RWPE2 (cell line): ENCODE results near the gene PTPRN2.
"Not testable (repeated sequence)": the region's sequence is repeated elsewhere in the genome, so short reads cannot be mapped to it uniquely, and the experiment has no call there.

ENCODE experiments used
- ATAC-seq: fragments of 200-7000 bp; cut with Tn5 transposase; 3 replicates; pipeline ENCODE4 v1.9.1; 2021; ENCODE audit warnings: low read depth
- DNase-seq: peaks from one replicate; pipeline ENCODE4 v3.0.0-alpha.2; 2020; ENCODE audit warnings: low spot score
- H3K27ac ChIP-seq: fragments of 450-650 bp; 2 replicates; pipeline ENCODE4 v1.5.1; 2017; ENCODE audit warnings: mild to moderate bottlenecking; ENCODE audit not compliant: poor library complexity, severe bottlenecking
- H3K27me3 ChIP-seq: fragments of 250-450 bp; sonication (Bioruptor Pico); 2 replicates; pipeline ENCODE4 v1.5.1; 2021; ENCODE audit warnings: mild to moderate bottlenecking, moderate library complexity; ENCODE audit not compliant: insufficient read depth, poor library complexity, severe bottlenecking
- H3K36me3 ChIP-seq: fragments of 250-450 bp; sonication (Bioruptor Pico); 2 replicates; pipeline ENCODE4 v1.5.1; 2020; ENCODE audit warnings: low read depth, mild to moderate bottlenecking, moderate library complexity
- H3K4me1 ChIP-seq: fragments of 250-450 bp; sonication (Bioruptor Pico); 2 replicates; pipeline ENCODE4 v1.5.1; 2021; ENCODE audit warnings: mild to moderate bottlenecking, moderate library complexity; ENCODE audit not compliant: insufficient read depth, poor library complexity, severe bottlenecking
- H3K4me3 ChIP-seq: fragments of 250-450 bp; sonication (Bioruptor Pico); 2 replicates; pipeline ENCODE4 v1.5.1; 2021; ENCODE audit warnings: mild to moderate bottlenecking, moderate library complexity; ENCODE audit not compliant: severe bottlenecking
- H3K9me3 ChIP-seq: fragments of 250-450 bp; sonication (Bioruptor Pico); 2 replicates; pipeline ENCODE4 v1.5.1; 2021; ENCODE audit warnings: mild to moderate bottlenecking, moderate library complexity; ENCODE audit not compliant: severe bottlenecking
- TF ChIP-seq, protein P1 (sequence below): fragments of 450-650 bp; IDR thresholded peaks from one replicate; pipeline ENCODE4 v1.5.1; 2017; ENCODE audit warnings: mild to moderate bottlenecking, moderate library complexity; ENCODE audit not compliant: poor library complexity, severe bottlenecking

The PTPRN2 gene

DNA sequence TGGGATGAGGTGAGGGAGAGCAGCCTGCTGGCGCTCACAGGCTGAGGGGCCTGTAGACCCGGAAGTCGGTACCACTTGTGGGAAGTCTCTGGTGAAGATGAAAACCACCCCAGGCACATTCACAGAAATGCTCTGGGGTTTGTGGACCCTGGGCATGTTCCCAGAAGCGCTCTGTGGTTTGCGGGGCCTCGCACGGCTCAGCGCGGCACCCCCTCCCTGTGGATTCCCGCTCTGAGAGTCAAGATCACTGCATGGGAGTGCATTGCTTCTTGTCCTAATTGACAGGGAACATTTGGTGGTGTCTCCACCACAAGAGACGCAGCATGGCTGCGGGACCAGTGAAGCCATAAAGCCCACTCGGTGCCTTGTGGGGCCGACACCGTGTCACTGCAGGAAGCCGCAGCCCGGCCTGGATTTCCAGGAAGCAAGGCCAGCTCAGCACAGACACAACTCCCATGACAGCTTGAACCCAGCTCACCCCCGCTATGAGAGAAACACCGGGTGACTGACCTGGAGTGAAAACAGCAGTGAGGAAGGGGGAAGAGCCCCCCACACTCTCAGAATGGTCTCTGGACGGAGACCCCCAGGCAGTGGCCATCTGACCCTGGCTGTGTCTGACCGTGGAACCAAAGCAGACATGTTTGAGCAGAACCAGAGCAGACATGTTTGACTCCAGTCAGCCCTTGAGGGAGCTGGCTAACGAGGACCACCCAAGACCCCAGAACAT is 157.2 kb downstream of the PTPRN2 start:
- Histone ChIP-seq H3K9me3 (no peaks in the 10 kb centered on the region), H3K4me1 (peaks cover 19% of the 10 kb centered on the region), H3K36me3 (no peaks in the 10 kb centered on the region), H3K4me3 (no peak overlapping the region), H3K27ac (peak overlapping the region; percentile 92), H3K27me3 (no peaks in the 10 kb centered on the region)
- TF ChIP-seq, protein P1, sequence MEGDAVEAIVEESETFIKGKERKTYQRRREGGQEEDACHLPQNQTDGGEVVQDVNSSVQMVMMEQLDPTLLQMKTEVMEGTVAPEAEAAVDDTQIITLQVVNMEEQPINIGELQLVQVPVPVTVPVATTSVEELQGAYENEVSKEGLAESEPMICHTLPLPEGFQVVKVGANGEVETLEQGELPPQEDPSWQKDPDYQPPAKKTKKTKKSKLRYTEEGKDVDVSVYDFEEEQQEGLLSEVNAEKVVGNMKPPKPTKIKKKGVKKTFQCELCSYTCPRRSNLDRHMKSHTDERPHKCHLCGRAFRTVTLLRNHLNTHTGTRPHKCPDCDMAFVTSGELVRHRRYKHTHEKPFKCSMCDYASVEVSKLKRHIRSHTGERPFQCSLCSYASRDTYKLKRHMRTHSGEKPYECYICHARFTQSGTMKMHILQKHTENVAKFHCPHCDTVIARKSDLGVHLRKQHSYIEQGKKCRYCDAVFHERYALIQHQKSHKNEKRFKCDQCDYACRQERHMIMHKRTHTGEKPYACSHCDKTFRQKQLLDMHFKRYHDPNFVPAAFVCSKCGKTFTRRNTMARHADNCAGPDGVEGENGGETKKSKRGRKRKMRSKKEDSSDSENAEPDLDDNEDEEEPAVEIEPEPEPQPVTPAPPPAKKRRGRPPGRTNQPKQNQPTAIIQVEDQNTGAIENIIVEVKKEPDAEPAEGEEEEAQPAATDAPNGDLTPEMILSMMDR: no peak
- ATAC-seq (no peak), DNase-seq (no peak)

DNA sequence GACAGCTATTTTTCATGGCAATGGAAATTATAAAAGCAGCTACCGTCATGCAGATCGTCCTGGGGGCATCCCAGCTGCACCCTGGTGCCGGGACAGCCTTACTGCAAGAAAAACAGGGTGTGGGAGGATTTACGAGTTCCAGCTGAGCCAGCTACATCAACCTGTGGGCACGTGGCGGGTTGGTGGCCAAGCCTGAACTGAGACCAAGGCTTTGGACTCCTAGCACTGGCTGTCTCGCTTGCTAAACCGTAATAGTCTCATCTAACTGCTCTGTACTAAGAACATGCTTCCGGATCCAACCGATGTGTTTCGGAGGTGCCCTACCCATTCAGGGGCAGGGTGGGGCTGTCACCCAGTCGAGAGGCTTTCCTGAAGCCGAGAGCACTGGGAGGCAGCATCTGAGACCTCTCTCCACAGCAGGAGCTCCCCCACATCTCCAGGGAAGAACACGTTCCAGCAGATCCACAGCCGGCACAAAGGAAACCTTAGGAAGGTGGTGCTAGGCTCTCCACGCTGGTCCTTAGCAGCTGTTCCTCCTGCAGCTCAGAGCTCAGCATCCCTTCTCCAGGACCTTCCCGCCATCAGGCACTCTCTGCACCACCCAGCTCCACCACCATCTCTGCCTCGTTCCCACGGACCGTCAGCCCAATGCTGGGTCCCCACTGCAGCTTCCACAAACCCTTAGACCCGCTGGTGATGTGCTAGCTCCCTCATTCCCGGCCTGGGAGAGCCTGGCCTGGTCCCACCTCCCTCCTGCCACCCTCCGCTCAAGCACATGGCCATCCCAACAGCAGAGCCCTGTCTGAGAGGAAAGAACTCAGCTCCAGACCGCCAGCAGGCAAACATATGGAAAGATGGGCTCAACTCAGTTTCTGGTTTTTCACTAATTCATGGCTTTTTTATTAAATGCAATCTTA is 158.5 kb downstream of the PTPRN2 start:
- TF ChIP-seq, protein P1: no peak
- no peaks in the 10 kb centered on the region for H3K9me3 ChIP-seq
- no peak for ATAC-seq
- peaks cover 16% of the 10 kb centered on the region for H3K4me1 ChIP-seq
- no peak for DNase-seq
- H3K27ac ChIP-seq: no peak overlapping the region
- H3K36me3 ChIP-seq: no peaks in the 10 kb centered on the region
- no peak overlapping the region for H3K4me3 ChIP-seq
- no peaks in the 10 kb centered on the region for H3K27me3 ChIP-seq

DNA sequence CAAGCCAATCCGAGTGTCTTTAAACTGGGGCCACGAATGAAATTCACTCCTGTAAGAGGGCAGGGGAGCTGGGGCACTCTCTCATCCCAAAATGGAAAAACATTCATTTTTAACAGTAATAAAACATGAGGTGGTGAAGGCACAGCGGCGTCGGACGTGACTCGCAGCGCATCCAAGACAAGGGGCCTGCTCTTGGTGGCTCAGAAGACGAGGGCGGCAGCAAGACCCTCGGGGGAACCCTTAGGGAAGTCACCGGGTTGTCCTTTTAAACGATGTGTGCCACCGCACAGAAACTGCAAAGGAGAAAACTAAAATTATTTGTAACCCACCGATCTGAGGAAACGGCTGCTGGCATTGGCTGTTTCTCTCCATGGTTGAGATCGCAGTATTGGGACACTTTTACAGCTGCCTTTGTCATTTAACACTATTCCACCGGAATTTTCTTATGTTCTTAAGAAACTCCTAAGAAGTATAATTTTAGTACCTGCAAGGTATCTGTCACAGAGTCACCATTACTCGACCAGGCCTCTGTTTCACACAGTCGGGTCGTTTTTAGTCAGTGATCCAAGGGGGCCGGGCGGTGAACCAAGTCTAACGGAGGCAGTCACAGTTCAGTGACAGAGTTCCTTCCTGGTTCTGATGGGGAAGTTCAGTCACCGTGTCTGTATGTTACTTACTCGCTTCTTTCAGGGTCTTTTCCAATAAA is 159.3 kb downstream of the PTPRN2 start:
- TF ChIP-seq, protein P1: no peak
- Histone ChIP-seq H3K4me3 (no peak overlapping the region), H3K27me3 (no peaks in the 10 kb centered on the region), H3K9me3 (no peaks in the 10 kb centered on the region), H3K27ac (no peak overlapping the region), H3K4me1 (peaks cover 8% of the 10 kb centered on the region), H3K36me3 (no peaks in the 10 kb centered on the region)
- DNase-seq (no peak), ATAC-seq (no peak)

DNA sequence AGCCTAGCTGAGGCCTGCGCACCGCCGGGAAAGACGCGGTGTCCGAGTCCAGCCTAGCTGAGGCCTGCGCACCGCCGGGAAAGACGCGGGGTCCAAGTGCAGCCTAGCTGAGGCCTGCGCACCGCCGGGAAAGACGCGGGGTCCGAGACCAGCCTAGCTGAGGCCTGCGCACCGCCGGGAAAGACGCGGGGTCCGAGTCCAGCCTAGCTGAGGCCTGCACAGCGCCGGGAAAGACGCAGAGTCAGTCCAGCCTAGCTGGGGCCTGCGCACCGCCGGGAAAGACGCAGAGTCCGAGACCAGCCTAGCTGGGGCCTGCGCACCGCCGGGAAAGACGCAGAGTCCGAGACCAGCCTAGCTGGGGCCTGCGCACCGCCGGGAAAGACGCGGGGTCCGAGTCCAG is 161.9 kb downstream of the PTPRN2 start:
- not testable (repeated sequence) for H3K36me3 ChIP-seq, H3K4me1 ChIP-seq, H3K27ac ChIP-seq, H3K9me3 ChIP-seq, H3K4me3 ChIP-seq, H3K27me3 ChIP-seq, DNase-seq, ATAC-seq

DNA sequence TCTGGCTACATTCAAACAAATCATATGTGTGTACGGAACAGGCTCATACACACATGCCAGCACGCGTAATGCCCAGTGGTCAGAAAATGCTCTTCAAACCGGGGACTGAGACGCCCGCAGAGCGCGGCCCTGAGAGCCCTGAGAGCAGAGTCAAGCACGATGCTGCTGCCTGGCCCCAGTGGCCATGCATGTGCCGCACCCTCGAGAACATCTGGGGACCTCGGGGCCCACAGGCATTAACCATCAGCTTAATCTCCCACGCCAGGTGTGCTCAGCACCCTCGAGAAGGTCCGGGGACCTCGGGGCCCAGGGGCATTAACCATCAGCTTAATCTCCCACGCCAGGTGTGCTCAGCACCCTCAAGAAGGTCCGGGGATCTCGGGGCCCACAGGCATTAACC is 163.1 kb downstream of the PTPRN2 start:
- H3K27ac ChIP-seq: no peak overlapping the region
- H3K4me3 ChIP-seq: no peak overlapping the region
- H3K27me3 ChIP-seq: no peaks in the 10 kb centered on the region
- ATAC-seq (no peak), DNase-seq (no peak)
- no peaks in the 10 kb centered on the region for H3K36me3 ChIP-seq
- no peaks in the 10 kb centered on the region for H3K4me1 ChIP-seq
- TF ChIP-seq, protein P1: no peak
- no peaks in the 10 kb centered on the region for H3K9me3 ChIP-seq
